GM21717 (cell line): ENCODE measurements around the gene APC2.

Experiments
- ATAC-seq: cut with Tn5 transposase; IDR thresholded peaks from one replicate; pipeline ENCODE4 v1.9.1; 2021; ENCODE audit warnings: mild to moderate bottlenecking, moderate library complexity; ENCODE audit not compliant: unreplicated experiment

The APC2 gene

DNA sequence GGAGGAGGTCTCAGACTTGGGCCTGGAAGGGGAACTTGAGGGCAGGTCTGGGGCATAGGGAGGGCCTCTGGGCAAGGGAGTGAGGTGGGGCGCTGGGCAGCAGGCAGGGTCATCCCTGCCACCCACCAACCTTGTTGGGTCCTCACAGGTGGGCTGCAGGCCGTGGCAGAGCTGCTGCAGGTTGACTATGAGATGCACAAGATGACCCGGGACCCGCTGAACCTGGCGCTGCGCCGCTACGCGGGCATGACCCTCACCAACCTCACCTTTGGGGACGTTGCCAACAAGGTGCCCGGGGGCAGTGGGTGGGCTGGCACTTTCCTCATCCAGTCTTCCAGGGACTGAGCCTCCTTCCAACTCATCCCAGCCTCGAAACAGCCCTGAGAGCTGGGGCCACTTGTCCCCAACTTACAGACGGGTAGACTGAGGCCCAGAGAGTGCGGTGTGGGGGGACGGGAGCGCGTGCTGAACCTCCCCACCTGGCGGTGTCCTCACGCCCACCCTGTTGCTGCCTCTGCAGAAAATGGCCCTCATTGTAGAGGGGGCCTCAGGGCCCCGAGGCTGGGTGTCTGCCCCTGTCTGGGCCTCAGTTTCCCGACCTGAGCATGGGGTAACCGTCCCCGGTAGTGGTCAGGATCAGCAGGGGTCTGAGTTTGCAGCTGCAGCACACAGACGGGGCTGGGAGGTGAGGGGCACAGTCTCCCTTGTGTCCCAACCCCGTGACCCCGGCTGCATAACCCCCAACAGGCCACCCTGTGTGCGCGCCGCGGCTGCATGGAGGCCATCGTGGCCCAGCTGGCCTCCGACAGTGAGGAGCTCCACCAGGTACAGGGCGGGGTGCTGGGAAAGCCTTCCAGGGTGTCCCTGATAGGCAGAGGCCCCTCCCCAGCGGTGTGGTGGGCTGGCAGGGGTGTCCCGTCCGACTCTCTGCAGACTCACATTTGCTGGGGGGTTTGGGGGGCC is 10.4 kb downstream of the APC2 start:
- ATAC-seq: no peak

- no peak for ATAC-seq
Measured at GRCh38 chr19:1461862-1462261, 11.9 kb downstream of the APC2 start.

GRCh38 chr19:1465191-1466016 is 15.5 kb downstream of the APC2 start:
- ATAC-seq: no peak

- no peak for ATAC-seq
Measured at GRCh38 chr19:1466018-1466460, 16.1 kb downstream of the APC2 start.

DNA sequence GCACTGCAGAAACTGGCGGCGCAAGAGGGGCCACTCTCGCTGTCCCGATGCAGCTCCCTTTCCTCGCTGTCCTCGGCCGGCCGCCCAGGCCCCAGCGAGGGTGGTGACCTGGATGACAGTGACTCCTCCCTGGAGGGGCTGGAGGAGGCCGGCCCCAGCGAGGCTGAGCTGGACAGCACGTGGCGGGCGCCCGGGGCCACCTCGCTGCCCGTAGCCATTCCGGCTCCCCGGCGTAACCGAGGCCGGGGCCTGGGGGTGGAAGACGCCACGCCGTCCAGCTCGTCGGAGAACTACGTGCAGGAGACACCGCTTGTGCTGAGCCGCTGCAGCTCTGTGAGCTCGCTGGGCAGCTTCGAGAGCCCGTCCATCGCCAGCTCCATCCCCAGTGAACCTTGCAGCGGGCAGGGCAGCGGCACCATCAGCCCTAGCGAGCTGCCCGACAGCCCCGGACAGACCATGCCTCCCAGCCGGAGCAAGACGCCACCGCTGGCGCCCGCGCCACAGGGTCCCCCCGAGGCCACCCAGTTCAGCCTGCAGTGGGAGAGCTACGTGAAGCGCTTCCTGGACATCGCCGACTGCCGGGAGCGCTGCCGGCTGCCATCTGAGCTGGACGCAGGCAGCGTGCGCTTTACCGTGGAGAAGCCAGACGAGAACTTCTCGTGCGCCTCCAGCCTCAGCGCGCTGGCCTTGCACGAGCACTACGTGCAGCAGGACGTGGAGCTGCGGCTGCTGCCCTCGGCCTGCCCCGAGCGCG is 16.7 kb downstream of the APC2 start:
- ATAC-seq: no peak

DNA sequence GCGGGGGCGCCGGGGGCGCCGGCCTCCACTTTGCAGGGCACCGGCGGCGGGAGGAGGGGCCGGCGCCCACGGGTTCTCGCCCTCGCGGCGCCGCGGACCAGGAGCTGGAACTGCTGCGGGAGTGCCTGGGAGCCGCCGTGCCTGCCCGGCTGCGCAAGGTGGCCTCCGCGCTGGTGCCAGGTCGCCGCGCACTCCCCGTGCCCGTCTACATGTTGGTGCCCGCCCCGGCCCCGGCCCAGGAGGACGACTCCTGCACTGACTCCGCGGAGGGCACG is 17.2 kb downstream of the APC2 start:
- ATAC-seq: no peak

DNA sequence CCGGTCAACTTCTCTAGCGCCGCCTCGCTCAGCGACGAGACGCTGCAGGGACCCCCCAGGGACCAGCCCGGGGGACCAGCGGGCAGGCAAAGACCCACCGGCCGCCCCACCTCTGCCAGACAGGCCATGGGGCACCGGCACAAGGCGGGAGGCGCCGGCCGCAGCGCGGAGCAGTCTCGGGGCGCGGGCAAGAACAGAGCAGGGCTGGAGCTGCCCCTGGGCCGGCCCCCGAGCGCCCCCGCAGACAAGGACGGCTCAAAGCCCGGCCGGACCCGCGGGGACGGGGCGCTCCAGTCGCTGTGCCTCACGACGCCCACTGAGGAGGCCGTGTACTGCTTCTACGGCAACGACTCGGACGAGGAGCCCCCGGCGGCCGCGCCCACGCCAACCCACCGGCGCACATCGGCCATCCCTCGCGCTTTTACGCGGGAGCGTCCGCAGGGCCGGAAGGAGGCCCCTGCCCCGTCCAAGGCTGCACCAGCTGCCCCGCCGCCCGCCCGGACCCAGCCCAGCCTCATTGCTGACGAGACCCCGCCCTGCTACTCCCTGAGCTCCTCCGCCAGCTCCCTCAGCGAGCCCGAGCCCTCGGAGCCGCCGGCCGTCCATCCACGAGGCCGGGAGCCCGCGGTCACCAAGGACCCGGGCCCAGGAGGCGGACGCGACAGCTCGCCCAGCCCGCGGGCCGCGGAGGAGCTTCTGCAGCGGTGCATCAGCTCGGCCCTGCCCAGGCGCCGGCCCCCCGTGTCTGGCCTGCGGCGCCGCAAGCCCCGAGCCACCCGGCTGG is 17.8 kb downstream of the APC2 start:
- no peak for ATAC-seq

DNA sequence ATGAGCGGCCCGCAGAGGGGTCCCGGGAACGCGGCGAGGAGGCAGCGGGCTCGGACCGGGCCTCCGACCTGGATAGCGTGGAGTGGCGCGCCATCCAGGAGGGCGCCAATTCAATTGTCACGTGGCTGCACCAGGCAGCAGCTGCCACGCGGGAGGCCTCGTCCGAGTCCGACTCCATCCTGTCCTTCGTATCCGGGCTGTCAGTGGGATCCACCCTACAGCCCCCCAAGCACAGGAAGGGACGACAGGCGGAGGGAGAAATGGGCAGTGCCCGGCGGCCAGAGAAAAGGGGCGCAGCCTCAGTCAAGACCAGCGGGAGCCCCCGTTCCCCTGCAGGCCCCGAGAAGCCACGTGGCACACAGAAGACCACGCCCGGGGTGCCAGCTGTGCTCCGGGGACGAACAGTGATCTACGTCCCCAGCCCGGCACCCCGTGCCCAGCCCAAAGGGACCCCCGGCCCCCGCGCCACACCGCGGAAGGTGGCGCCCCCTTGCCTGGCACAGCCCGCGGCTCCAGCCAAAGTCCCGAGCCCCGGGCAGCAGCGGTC is 18.4 kb downstream of the APC2 start:
- no peak for ATAC-seq

GRCh38 chr19:1468821-1469254 is 18.9 kb downstream of the APC2 start:
- no peak for ATAC-seq

GRCh38 chr19:1469255-1470054 is 19.5 kb downstream of the APC2 start:
- no peak for ATAC-seq

DNA sequence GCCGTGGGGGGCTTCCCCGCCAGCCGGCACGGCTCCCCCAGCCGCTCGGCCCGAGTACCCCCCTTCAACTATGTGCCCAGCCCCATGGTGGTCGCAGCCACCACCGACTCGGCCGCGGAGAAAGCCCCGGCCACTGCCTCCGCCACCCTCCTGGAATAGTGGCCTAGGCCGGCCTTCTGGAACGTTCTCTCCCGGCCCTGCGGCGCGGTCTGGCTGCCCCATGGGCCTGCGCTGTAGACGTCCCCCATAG is 20.1 kb downstream of the APC2 start:
- no peak for ATAC-seq

DNA sequence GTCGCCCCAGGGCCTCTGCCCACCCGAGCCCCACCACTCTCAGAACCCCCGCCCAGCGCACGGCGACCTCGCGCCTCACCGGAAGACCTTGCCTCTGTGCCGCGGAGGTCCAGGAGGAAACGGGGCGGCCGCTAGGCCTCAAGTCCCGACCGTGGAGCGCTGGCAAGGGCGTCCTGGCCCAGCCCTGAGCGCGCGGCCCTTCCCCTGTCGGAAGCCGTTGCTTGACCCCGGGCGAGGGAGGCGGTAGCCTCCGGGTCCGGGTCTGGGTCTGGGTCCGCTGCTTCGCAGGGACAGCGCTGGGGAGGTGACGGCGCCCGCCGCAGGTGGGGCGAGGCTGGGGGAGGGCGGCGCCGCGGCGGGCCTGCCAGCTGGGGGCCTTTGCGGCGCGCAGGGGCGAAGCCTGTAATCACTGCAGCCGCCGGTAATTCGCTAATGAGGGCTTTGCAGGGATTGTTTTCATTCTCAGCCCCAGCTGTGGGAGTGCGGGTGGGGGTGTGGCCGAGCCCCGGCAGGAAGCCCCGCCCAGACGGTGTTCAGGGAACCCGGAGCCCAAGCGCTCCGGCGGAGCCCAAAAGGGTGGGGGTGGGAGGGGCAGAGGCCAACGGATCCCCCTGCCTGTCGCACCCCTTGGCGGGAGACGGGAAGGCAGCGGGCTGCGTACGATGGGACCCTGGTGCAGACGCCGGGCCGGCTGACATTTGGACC is 20.5 kb downstream of the APC2 start:
- no peak for ATAC-seq

GRCh38 chr19:1471010-1471514 is 21.1 kb downstream of the APC2 start:
- ATAC-seq: no peak

DNA sequence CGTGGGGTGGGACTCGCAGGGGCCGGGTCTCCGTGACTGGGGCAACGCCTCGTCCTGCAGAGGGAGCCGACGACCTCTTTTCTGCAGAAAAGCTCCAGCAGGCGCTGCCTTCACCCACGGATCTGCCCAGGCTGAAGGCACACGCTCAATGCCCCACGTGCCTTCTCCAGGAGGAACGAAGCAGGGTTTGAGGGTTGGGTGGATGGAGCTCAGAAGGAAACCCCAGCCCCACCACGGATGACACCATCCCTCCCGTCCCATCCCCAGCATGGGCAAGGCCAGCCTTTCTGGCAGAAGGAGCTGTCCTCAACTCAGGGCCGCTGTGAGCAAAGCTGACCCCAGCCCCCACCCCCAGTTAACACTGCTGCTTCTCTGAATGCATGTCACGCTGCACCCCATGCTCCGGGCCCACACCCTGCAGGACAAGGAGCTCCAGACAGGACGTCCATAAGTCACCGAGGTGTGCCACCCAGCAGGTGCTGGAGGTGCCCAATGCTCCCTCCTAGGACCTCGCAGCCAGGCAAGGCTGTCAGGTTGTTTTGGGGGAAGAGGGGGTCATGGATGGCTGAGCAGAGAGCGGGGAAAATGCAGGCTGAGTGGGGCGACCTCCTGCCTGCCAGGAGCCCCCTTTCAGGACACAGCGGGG is 21.7 kb downstream of the APC2 start:
- no peak for ATAC-seq

DNA sequence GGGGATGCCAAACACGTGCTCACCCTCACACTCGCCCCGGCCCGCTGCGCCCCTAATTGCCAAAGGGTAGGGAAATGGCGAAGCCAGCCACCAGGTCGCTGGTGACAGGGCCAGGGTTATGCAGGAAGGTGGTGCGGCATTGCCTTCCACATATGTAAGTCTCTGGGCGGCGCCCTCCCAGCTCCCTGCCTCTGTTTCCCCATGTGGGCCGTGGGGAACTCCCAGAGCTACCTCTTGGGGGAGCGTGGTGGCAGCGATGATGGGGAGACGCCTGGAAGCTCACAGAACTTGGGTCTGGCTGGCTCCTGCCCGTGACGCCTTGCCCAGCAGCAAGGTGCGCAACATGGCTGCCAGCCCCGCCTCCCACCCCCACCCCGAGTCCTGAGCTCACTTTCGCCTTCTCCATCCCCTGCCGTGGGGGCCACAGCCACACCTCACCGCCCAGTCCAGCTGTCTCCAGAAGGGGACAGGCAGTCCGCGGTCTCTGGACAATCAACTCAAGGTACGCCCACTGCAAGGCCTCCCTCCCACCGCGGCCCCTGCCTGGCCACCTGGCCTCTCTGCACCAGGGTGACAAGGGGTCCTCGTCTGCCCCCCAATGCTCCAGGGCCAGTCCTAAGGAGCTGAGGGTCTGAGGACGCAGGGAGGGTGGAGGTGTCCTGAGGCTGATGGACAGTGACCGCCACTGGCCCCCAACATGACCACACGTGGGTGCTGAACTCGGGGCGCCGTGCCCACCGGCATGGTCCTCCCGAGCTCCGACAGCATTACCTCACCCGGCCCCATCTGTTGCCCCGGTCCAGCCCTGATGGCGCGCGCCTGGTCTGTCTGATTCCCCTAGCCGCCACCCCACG is 22.5 kb downstream of the APC2 start:
- no peak for ATAC-seq

GRCh38 chr19:1473085-1473851 is 23.3 kb downstream of the APC2 start:
- ATAC-seq: no peak
